Measurements from ENCODE around the gene HERC5. TPM values are rescaled to one million over a fixed set of nuclear protein-coding genes. Genes with fewer than 3 reads are reported as not detected.

The HERC5 gene
- total RNA-seq, 1 donor from 2014 or later: 0.32 TPM

DNA sequence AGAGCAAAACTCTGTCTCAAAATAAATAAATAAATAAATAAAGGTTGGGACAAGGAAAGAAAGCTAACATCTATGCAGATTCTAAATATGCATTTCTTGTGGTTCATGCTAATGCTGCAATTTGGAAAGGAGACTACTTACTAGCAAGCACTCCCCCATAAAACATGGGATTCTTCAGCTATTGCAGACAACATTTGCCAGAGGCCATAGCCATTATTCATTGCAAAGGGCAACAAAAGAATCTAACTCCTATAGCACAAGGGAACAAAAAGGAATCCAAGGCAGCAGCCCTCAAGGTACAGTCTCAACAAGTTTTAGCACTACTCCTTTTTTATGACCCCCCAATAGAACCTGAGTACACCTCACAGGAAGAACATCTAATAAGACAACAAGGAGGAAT lies 8.0 kb upstream of the HERC5 start:
- Histone ChIP-seq H3K4me1 (no peaks in the 10 kb centered on the region), H3K4me3 (no peak overlapping the region), H3K27me3 (no peaks in the 10 kb centered on the region), H3K36me3 (no peaks in the 10 kb centered on the region), H3K27ac (no peak overlapping the region), H3K9me3 (no peaks in the 10 kb centered on the region)
- intact Hi-C loops (cut with DNase I): no loop called here
- DNase-seq (ENCODE audit: low spot score in 2 of 2): no peak
- TF ChIP-seq, protein P1, sequence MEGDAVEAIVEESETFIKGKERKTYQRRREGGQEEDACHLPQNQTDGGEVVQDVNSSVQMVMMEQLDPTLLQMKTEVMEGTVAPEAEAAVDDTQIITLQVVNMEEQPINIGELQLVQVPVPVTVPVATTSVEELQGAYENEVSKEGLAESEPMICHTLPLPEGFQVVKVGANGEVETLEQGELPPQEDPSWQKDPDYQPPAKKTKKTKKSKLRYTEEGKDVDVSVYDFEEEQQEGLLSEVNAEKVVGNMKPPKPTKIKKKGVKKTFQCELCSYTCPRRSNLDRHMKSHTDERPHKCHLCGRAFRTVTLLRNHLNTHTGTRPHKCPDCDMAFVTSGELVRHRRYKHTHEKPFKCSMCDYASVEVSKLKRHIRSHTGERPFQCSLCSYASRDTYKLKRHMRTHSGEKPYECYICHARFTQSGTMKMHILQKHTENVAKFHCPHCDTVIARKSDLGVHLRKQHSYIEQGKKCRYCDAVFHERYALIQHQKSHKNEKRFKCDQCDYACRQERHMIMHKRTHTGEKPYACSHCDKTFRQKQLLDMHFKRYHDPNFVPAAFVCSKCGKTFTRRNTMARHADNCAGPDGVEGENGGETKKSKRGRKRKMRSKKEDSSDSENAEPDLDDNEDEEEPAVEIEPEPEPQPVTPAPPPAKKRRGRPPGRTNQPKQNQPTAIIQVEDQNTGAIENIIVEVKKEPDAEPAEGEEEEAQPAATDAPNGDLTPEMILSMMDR (IDR thresholded peaks at IDR 0.05): no peak

DNA sequence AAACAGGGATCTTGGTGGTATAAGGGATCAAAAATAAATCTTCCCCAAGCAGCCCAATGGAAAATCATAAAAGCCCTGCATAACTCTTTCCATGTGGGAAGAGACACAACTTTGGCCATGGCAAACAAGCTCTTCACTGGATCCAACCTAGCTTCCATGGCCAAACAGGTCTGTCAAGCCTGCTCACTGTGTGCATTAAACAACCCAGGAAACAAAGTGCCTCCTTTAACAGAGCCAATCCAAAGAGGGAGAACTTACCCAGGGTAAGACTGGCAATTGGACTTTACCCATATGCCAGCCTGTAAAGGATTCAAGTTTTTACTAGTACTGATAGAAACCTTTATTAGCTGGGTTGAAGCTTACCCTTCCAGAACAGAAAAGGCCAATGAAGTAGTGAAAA lies 7.6 kb upstream of the HERC5 start:
- TF ChIP-seq, protein P1 (IDR thresholded peaks at IDR 0.05): no peak
- Histone ChIP-seq H3K27me3 (no peaks in the 10 kb centered on the region), H3K4me1 (no peaks in the 10 kb centered on the region), H3K9me3 (no peaks in the 10 kb centered on the region), H3K36me3 (no peaks in the 10 kb centered on the region), H3K27ac (no peak overlapping the region), H3K4me3 (no peak overlapping the region)
- intact Hi-C loops (cut with DNase I): no loop called here
- no peak for DNase-seq (ENCODE audit: low spot score in 2 of 2)

DNA sequence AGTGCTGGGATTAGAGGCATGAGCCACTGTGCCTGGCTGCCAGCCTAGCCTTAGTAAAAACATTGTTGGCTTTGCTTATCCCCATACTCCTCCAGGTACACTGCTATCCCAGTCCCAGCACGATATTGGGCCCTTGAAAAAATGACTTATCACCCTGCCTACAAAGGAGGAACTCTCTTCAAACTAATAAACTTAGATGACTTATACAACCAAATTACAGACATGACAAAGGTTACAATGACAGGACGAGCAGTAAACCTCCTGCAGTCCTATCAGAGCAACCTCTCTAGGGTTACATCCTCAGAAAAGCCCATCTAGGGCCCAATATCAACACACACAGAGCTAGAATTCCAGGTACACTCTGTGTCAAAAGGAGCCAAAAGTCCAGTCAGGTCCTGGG lies 5.7 kb upstream of the HERC5 start:
- peaks cover 0 to 7% of the 10 kb centered on the region in 2 donors for H3K4me1 ChIP-seq
- DNase-seq (ENCODE audit: low spot score in 2 of 2): no peak
- no peaks in the 10 kb centered on the region for H3K36me3 ChIP-seq
- TF ChIP-seq, protein P1 (IDR thresholded peaks at IDR 0.05): no peak
- no peak overlapping the region for H3K27ac ChIP-seq
- H3K4me3 ChIP-seq: no peak overlapping the region
- intact Hi-C loops (cut with DNase I): loop anchor here (10.0 kb wide), 2 partner anchors 164 to 1516 kb away; partner anchors contain the start of gene AFF1
- no peaks in the 10 kb centered on the region for H3K9me3 ChIP-seq
- H3K27me3 ChIP-seq: no peaks in the 10 kb centered on the region

DNA sequence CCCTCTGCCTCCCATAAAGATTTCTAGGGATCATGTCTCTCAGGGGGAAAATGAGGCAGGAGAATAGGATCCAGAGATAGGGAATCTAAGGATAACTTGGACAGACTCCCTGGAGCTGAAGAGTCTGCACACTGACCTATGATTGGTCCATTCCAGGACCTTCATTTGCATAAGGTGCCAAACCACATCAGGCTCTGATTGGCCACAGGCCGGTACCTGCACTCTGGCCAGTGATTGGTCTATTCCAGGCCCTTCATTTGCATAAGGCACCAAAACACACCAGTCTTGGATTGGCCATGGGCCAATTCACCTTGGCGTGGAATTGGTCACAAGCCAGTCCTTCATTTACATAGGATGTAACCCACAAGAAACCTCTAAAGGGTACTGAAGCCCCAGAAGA lies 4.0 kb upstream of the HERC5 start:
- intact Hi-C loops (cut with DNase I): loop anchor here (10.0 kb wide), 2 partner anchors 162 to 1518 kb away; partner anchors contain the start of gene AFF1
- Histone ChIP-seq H3K27me3 (no peaks in the 10 kb centered on the region), H3K9me3 (no peaks in the 10 kb centered on the region), H3K4me1 (peaks cover 3 to 7% of the 10 kb centered on the region in 2 donors), H3K4me3 (no peak overlapping the region), H3K36me3 (no peaks in the 10 kb centered on the region), H3K27ac (no peak overlapping the region)
- TF ChIP-seq, protein P1 (IDR thresholded peaks at IDR 0.05): no peak
- DNase-seq (ENCODE audit: low spot score in 2 of 2): no peak

DNA sequence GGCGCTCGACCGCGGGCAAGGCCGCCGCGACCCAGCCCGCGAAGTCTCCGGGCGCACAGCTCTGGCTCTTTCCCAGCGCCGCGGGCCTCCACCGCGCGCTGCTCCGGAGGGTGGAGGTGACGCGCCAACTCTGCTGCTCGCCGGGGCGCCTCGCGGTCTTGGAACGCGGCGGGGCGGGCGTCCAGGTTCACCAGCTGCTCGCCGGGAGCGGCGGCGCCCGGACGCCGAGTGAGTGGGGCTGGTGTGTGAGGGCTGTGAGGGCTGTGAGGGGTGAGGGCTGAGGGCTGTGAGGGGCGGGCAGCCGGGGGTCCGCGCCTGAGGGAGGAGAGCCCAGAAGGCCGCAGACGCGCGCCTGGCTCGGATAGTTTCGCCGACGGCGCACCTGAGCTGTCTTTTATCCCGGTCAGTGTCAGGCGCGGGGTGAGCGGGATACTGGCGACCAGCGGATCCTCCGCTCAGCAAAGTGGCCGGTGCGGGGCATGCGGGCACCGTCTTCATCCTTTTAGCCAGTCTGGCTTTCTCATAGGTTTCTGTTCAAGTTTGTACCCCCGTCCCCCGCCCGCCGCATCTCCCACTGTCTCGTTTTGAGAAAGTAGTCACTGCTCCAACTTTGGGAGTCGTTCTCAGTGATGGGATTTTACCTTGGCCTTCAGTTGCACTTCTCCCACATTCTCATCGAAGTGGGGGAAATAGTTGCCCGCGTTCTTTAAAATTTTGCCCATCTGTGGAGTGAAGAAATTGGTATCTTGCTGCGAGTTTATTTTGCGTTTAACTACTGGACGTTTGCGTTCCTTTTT lies 586 bp downstream of the HERC5 start:
- Histone ChIP-seq H3K4me1 (peaks cover 3 to 12% of the 10 kb centered on the region in 2 donors), H3K27ac (peak overlapping the region; percentile 83 to 98), H3K27me3 (no peaks in the 10 kb centered on the region), H3K36me3 (no peaks in the 10 kb centered on the region), H3K9me3 (no peaks in the 10 kb centered on the region), H3K4me3 (peak overlapping the region; percentile 68 to 99)
- TF ChIP-seq, protein P1 (IDR thresholded peaks at IDR 0.05): no peak
- intact Hi-C loops (cut with DNase I): loop anchor here (2.0 to 10.0 kb wide), 6 partner anchors 65 to 1523 kb away; partner anchors contain the start of genes AFF1, HERC3, HERC6 and PYURF
- DNase-seq (ENCODE audit: low spot score in 2 of 2): peak in 1 of 2 donors; percentile 75

Data from ascending aorta (tissue), 2 donors.